22Rv1 (cell line): ENCODE measurements around the gene DDA1.

Experiments used
- H3K27ac ChIP-seq: fragments of 450-650 bp; 2 replicates; pipeline ENCODE4 v1.5.1; 2017
- ZFX ChIP-seq: fragments of 450-650 bp; IDR thresholded peaks from 2 replicates; pipeline ENCODE4 v1.6.1; 2017; ENCODE audit warnings: antibody characterized with exemption, borderline replicate concordance
- TF ChIP-seq, protein P1 (sequence below): fragments of 450-650 bp; IDR thresholded peaks from 2 replicates; pipeline ENCODE4 v1.5.1; 2017; ENCODE audit warnings: mild to moderate bottlenecking

The DDA1 gene

DNA sequence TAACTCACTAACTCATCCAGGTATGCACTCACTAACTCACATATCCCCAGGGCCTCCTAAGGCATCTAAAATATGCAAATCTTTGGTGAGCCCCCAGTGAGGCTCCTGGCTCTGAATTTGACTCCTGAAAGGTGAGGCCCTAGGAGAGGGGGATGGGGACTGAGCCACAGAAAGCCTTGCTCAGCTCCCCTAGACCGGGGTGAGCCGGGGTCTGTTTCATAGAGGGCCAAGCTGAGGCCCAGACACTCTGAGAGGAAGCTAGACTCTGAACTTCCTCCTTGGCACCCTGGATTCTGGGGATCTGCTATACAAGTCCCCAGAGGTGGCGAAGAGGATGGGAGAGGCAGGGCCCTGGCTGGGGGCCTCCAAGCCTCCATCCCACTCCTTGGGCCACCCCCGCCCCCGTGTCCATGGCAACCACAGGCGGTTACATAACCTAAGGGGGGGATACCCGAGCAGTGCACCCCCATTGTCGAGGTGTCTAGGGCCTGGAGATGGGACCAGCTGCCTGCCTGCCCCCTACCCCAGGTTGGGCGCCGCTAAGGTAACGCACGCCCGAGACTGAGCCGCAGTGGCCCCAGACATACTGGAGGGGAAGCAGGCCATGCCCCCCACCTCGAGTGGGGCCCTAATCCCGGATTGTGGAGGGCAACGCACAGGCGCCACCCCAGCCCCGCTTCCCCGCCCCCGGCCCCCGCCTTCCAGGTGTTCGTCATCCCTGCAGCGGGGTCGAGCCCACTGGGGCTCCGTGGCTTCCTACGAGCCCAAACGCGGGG, 6.8 kb upstream of the DDA1 start:
- TF ChIP-seq, protein P1, sequence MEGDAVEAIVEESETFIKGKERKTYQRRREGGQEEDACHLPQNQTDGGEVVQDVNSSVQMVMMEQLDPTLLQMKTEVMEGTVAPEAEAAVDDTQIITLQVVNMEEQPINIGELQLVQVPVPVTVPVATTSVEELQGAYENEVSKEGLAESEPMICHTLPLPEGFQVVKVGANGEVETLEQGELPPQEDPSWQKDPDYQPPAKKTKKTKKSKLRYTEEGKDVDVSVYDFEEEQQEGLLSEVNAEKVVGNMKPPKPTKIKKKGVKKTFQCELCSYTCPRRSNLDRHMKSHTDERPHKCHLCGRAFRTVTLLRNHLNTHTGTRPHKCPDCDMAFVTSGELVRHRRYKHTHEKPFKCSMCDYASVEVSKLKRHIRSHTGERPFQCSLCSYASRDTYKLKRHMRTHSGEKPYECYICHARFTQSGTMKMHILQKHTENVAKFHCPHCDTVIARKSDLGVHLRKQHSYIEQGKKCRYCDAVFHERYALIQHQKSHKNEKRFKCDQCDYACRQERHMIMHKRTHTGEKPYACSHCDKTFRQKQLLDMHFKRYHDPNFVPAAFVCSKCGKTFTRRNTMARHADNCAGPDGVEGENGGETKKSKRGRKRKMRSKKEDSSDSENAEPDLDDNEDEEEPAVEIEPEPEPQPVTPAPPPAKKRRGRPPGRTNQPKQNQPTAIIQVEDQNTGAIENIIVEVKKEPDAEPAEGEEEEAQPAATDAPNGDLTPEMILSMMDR = no peak
- no peak for TF ChIP-seq ZFX
- peak overlapping the region; percentile 27; the same call in 1 of the 2 replicates for H3K27ac ChIP-seq

DNA sequence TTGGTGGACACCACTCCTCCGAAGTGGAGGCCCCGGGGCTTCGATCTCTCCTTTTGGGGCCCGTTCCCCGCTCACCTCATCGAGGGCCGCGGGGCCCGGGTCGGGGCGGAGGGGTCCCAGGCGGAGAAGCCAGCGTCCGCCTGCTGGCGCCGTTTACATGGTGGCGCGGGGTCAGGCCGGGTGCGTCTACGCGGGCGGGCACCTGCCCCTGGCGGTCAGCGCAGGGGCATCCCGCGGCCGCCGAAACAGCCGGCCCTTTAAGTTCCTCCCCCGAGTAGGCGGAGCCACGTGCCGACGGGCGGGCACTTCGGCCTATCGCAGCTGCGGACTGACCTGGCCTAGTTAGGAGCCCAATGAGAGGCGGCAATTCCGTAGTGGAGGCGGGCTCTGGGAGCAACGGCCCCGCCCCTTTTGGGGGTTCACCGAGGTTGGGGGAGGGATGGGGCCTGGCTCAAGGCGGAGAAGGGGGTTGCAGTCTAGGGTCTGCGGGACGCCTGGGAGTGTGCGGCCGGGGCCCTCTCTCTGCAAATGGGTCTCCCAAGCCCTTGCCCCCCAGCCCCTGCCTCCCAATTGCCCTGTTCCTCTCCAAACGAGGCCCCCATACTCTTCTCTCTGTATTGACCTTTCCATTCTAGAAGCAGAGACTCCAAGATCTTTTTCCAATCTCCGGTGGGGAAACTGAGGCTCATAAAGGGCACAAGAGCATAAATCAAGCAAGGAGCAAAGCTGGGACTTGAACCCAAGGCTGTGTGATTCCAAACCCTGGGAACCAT, 6.0 kb upstream of the DDA1 start, which contains the start of gene ABHD8:
Gene ABHD8 (minus strand): TSS at position 259 of the 773 bp plus-strand sequence. CDS start 1,809 bp downstream, outside the sequence.
- H3K27ac ChIP-seq = peak within 1 kb of the TSS; percentile 97; the same call in 1 of the 2 replicates
- no peak for TF ChIP-seq ZFX
- TF ChIP-seq, protein P1 = peak; percentile 78

DNA sequence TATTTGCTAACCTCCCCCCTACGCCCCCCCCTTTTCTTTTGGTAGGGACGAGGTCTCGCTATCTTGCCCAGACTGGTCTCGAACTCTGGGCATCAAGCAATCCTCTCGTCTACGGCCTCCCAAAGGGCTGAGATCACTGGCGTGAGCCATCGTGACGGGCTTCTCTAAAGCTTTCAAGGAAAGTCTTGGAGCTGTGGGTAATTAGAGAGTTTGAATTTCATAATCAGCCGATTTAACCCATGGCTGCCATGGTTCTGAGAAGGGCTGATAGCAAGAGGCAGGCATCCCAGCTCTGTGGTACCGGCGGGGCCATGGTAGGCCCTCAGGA, 5.5 kb upstream of the DDA1 start:
- peak overlapping the region; percentile 97; the same call in 1 of the 2 replicates for H3K27ac ChIP-seq
- TF ChIP-seq ZFX = no peak
- TF ChIP-seq, protein P1 = no peak

DNA sequence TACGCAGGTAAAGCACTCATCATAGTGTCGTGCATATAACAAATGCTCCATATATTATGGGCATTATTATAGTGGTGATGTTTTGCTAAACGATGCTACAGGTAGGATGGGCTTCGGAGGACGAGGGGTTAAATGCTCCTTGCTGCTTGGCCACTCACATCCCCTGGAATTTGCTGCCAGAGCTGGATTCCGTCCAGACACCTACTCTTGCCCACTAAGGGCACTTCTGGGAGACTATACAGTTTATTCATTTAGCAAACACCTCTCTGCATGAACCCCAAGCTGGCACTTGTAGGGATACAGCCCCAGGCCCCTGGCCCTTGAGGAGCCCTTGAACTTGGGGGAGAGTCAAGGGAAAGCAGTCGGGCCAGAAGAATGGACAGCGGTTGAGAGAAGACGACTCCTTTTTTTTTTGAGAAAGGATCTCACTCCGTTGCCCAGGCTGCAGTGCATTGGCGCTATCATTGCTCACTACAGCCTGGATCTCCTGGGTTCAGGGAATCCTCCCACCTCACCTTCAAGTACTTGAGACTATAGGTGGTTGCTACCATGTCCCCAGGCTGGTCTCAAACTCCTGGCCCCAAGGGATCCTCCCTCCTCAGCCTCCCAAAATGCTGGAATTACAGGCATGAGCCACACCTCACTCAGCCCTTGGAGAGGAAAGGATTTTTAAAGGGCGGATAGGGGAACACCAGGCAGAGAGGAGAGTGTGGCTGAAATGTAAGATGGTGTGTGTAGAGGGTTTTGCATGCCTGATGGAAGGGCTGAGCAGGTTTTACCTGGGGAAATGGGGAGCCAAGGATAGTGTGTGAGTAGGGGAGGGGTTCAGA, 4.8 kb upstream of the DDA1 start:
- TF ChIP-seq, protein P1 = no peak
- TF ChIP-seq ZFX = no peak
- peak overlapping the region; percentile 97 for H3K27ac ChIP-seq

DNA sequence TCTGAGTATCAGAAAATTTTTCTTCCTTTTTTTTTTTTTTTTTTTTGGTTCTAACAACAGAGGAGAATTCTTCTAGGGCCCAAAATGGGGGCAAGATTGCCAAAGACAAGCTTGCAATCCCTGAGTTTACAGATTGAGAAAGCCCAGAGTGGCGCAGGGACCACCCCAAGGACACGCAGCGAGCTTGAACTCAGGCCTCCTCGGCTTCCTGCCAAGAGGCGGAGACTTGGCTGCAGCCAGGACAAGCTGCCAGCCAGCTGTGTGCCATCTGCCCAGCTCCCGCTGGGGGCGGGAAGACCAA, 4.2 kb upstream of the DDA1 start:
- no peak for TF ChIP-seq ZFX
- TF ChIP-seq, protein P1 = no peak
- peak overlapping the region; percentile 97 for H3K27ac ChIP-seq

DNA sequence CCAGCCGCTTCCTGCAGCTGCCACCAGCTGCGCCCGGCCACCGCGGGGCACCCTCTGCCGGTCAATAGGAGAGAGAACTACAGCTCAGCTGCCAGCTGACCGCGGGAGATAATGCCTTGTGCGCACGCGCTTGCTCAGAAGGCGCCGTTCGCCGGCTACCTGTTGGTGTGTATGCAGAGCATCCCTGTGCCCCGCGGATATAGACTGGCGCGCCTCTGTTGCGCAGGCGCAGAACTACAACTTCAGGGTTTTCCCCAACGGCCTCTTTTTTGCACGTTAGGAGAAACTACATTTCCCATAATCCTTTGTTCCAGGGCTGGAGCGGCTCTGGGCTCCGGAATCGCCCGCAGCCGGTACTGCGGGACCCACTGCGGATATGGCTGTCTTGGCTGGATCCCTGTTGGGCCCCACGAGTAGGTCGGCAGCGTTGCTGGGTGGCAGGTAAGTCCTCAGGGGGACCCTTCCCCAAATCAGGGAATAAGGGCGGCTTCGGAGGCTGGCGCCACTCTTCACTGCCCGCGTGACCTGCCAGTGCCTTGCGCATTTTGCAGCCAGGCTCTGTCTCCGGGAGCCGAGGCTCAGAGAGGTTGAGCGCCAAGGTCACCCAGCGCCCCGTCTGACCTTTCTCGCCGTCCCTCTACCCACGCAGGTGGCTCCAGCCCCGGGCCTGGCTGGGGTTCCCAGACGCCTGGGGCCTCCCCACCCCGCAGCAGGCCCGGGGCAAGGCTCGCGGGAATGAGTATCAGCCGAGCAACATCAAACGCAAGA, 3.7 kb upstream of the DDA1 start, which contains the start of gene MRPL34:
Gene MRPL34 (plus strand): TSS at position 356 of the 768 bp plus-strand sequence. CDS start 21 bp downstream, at position 377.
- TF ChIP-seq, protein P1 = peak; percentile 95
- no peak for TF ChIP-seq ZFX
- H3K27ac ChIP-seq = peak within 1 kb of the TSS; percentile 97
